GM23338 (cell line): ENCODE results near the gene HOXB5.

Experiments
- JUNB ChIP-seq: IDR thresholded peaks from one replicate; pipeline ENCODE4 v1.6.1; 2016; ENCODE audit warnings: antibody characterized with exemption; ENCODE audit not compliant: unreplicated experiment
- POLR2AphosphoS5 ChIP-seq: IDR thresholded peaks from 2 replicates; pipeline ENCODE4 v1.6.1; 2016; ENCODE audit warnings: antibody characterized with exemption, low read depth
- TF ChIP-seq, protein P1 (sequence below), 2 experiments: fragments of 200-600 bp in 1 of 2; sonication (generic) in 1 of 2; conservative IDR thresholded peaks; 2 replicates each; pipeline versions ENCODE4 v1.5.1 to v1.6.1; 2016 to 2017; ENCODE audit warnings: antibody characterized with exemption in 2 of 2, low read depth in 2 of 2, mild to moderate bottlenecking in 2 of 2, moderate library complexity in 1 of 2
- TF ChIP-seq, protein P2 (sequence below): IDR thresholded peaks from one replicate; pipeline ENCODE4 v1.6.1; 2018; ENCODE audit warnings: antibody characterized with exemption; ENCODE audit not compliant: unreplicated experiment

DNA sequence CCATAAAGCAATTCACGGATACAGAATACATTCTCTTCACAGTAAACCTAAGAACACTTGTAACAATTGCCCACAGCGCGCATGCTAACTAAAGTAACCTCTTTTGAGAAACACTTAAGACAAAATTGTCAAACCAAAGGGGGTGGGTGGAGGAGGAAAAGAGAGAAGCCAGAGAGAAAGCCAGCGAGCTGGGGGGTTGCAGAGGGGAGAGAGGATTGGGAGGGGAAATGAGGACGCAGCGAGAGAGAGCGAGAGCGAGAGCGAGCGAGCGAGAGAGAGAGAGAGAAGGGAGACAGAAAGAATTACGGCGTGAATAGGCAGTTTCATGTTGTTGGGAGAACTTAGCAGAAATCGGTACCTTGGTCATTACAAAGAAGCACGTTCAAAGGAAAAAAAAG lies 18.9 kb upstream of the HOXB5 start:
- no peak for TF ChIP-seq POLR2AphosphoS5
- TF ChIP-seq, protein P1, sequence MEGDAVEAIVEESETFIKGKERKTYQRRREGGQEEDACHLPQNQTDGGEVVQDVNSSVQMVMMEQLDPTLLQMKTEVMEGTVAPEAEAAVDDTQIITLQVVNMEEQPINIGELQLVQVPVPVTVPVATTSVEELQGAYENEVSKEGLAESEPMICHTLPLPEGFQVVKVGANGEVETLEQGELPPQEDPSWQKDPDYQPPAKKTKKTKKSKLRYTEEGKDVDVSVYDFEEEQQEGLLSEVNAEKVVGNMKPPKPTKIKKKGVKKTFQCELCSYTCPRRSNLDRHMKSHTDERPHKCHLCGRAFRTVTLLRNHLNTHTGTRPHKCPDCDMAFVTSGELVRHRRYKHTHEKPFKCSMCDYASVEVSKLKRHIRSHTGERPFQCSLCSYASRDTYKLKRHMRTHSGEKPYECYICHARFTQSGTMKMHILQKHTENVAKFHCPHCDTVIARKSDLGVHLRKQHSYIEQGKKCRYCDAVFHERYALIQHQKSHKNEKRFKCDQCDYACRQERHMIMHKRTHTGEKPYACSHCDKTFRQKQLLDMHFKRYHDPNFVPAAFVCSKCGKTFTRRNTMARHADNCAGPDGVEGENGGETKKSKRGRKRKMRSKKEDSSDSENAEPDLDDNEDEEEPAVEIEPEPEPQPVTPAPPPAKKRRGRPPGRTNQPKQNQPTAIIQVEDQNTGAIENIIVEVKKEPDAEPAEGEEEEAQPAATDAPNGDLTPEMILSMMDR (conservative IDR thresholded peaks at IDR 0.05; ENCODE audit: low read depth in 2 of 2), result no peak
- TF ChIP-seq, protein P2, sequence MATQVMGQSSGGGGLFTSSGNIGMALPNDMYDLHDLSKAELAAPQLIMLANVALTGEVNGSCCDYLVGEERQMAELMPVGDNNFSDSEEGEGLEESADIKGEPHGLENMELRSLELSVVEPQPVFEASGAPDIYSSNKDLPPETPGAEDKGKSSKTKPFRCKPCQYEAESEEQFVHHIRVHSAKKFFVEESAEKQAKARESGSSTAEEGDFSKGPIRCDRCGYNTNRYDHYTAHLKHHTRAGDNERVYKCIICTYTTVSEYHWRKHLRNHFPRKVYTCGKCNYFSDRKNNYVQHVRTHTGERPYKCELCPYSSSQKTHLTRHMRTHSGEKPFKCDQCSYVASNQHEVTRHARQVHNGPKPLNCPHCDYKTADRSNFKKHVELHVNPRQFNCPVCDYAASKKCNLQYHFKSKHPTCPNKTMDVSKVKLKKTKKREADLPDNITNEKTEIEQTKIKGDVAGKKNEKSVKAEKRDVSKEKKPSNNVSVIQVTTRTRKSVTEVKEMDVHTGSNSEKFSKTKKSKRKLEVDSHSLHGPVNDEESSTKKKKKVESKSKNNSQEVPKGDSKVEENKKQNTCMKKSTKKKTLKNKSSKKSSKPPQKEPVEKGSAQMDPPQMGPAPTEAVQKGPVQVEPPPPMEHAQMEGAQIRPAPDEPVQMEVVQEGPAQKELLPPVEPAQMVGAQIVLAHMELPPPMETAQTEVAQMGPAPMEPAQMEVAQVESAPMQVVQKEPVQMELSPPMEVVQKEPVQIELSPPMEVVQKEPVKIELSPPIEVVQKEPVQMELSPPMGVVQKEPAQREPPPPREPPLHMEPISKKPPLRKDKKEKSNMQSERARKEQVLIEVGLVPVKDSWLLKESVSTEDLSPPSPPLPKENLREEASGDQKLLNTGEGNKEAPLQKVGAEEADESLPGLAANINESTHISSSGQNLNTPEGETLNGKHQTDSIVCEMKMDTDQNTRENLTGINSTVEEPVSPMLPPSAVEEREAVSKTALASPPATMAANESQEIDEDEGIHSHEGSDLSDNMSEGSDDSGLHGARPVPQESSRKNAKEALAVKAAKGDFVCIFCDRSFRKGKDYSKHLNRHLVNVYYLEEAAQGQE, result no peak
- no peak for TF ChIP-seq JUNB
